ENCODE measurements around the gene TRIM44. TPM values are rescaled to one million over a fixed set of nuclear protein-coding genes. Genes with fewer than 3 reads are reported as not detected.

Gene TRIM44
- total and polyA plus RNA-seq, 5 donors from 2014 or later = 9.4 to 32.8 (median 22.2) TPM

DNA sequence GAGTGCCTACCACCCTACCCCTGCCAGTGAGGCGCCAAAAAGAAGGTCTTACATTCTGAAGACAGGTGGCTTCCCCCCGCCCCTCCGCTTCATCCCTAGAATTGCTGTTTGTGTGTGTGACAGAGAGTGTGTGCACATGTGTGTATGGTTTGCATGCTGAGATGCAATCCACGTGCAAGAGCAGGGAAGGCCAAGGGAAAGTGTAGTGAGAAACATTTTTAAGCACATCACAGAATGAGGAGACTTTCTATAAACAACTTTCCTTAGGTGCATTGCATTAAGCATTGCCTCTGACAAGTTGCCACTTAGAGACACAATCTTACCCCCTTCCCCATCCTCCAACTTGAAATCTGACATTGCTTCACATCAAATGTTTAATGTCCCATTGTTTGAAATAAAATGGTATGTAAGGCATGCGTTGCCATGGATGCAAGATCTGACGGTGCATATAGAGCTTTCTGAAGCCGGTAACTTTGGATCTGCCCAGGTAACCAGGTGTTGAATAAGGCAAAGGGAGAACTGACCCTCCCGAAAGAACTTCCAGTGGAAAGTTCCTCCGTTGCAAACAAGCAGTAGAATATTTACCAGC lies 22.9 kb upstream of the TRIM44 start:
- Histone ChIP-seq H3K36me3 (ENCODE audit: control insufficient read depth, insufficient read depth, low read length) (no peaks in the 10 kb centered on the region), H3K4me1 (ENCODE audit: control insufficient read depth, insufficient read depth, low read length, poor library complexity, severe bottlenecking) (no peaks in the 10 kb centered on the region), H3K4me3 (ENCODE audit: low read depth, low read length) (no peak overlapping the region), H3K27me3 (ENCODE audit: control insufficient read depth, insufficient read depth, low read length) (peaks cover 11% of the 10 kb centered on the region), H3K27ac (ENCODE audit: insufficient read depth, low read length, poor library complexity, severe bottlenecking) (no peak overlapping the region), H3K9me3 (ENCODE audit: control insufficient read depth in 2 of 2, low read length in 2 of 2) (no peaks in the 10 kb centered on the region)
- Mint-ChIP-seq H3K4me3 (no peak overlapping the region), H3K36me3 (no peaks in the 10 kb centered on the region), H3K27me3 (peaks cover 28% of the 10 kb centered on the region), H3K4me1 (no peaks in the 10 kb centered on the region), H3K9me3 (peaks cover 0 to 4% (median 0%) of the 10 kb centered on the region in 7 donors), H3K27ac (no peak overlapping the region)
- DNase-seq (no peak), ATAC-seq (ENCODE audit: low read depth in 2 of 2) (no peak)

- no peak overlapping the region for H3K27ac ChIP-seq (ENCODE audit: insufficient read depth, low read length, poor library complexity, severe bottlenecking)
- no peaks in the 10 kb centered on the region for H3K36me3 Mint-ChIP-seq
- H3K27me3 ChIP-seq (ENCODE audit: control insufficient read depth, insufficient read depth, low read length) = peaks cover 10% of the 10 kb centered on the region
- H3K9me3 Mint-ChIP-seq = peaks cover 0 to 4% (median 0%) of the 10 kb centered on the region in 7 donors
- DNase-seq = no peak
- H3K4me3 ChIP-seq (ENCODE audit: low read depth, low read length) = no peak overlapping the region
- no peaks in the 10 kb centered on the region for H3K4me1 Mint-ChIP-seq
- H3K9me3 ChIP-seq (ENCODE audit: control insufficient read depth in 2 of 2, low read length in 2 of 2) = no peaks in the 10 kb centered on the region
- no peaks in the 10 kb centered on the region for H3K36me3 ChIP-seq (ENCODE audit: control insufficient read depth, insufficient read depth, low read length)
- no peaks in the 10 kb centered on the region for H3K4me1 ChIP-seq (ENCODE audit: control insufficient read depth, insufficient read depth, low read length, poor library complexity, severe bottlenecking)
- no peak overlapping the region for H3K4me3 Mint-ChIP-seq
- ATAC-seq (ENCODE audit: low read depth in 2 of 2) = no peak
- H3K27ac Mint-ChIP-seq = no peak overlapping the region
- H3K27me3 Mint-ChIP-seq = peaks cover 28% of the 10 kb centered on the region
Observed at GRCh38 chr11:35641171-35641897, 21.2 kb upstream of the TRIM44 start.

DNA sequence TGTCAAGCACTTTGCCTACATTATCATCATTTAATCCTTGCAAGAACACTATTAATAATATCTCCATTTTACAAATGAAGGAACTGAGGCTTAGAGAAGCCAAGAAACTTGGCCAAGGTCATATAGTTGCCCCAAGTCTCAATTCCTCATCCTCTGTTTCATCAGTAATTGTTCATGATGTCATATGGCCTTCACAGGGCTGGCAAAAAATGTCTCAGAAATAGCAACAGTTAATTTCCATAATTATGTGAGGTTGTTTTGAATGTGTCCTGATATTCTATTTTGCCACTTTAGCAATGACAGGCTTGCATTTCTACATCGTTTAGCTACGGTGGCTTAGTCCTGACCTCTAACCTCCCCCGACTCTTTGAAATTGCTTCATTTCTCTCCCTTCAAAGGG lies 20.6 kb upstream of the TRIM44 start:
- H3K36me3 ChIP-seq (ENCODE audit: control insufficient read depth, insufficient read depth, low read length) = no peaks in the 10 kb centered on the region
- H3K27me3 ChIP-seq (ENCODE audit: control insufficient read depth, insufficient read depth, low read length) = peaks cover 4% of the 10 kb centered on the region
- Mint-ChIP-seq H3K4me3 (no peak overlapping the region), H3K27me3 (peaks cover 31% of the 10 kb centered on the region), H3K27ac (no peak overlapping the region), H3K9me3 (peaks cover 0 to 4% (median 0%) of the 10 kb centered on the region in 7 donors), H3K36me3 (no peaks in the 10 kb centered on the region), H3K4me1 (no peaks in the 10 kb centered on the region)
- no peaks in the 10 kb centered on the region for H3K9me3 ChIP-seq (ENCODE audit: control insufficient read depth in 2 of 2, low read length in 2 of 2)
- no peak overlapping the region for H3K27ac ChIP-seq (ENCODE audit: insufficient read depth, low read length, poor library complexity, severe bottlenecking)
- H3K4me1 ChIP-seq (ENCODE audit: control insufficient read depth, insufficient read depth, low read length, poor library complexity, severe bottlenecking) = no peaks in the 10 kb centered on the region
- ATAC-seq (ENCODE audit: low read depth in 2 of 2) (no peak), DNase-seq (no peak)
- H3K4me3 ChIP-seq (ENCODE audit: low read depth, low read length) = no peak overlapping the region

GRCh38 chr11:35647421-35648093 lies 15.0 kb upstream of the TRIM44 start:
- H3K36me3 Mint-ChIP-seq = no peaks in the 10 kb centered on the region
- ATAC-seq (ENCODE audit: low read depth in 2 of 2) = no peak
- no peaks in the 10 kb centered on the region for H3K4me1 Mint-ChIP-seq
- H3K9me3 Mint-ChIP-seq = peaks cover 0 to 3% (median 0%) of the 10 kb centered on the region in 7 donors
- H3K36me3 ChIP-seq (ENCODE audit: control insufficient read depth, insufficient read depth, low read length) = no peaks in the 10 kb centered on the region
- H3K27me3 ChIP-seq (ENCODE audit: control insufficient read depth, insufficient read depth, low read length) = no peaks in the 10 kb centered on the region
- no peaks in the 10 kb centered on the region for H3K4me1 ChIP-seq (ENCODE audit: control insufficient read depth, insufficient read depth, low read length, poor library complexity, severe bottlenecking)
- no peak overlapping the region for H3K27ac ChIP-seq (ENCODE audit: insufficient read depth, low read length, poor library complexity, severe bottlenecking)
- H3K9me3 ChIP-seq (ENCODE audit: control insufficient read depth in 2 of 2, low read length in 2 of 2) = no peaks in the 10 kb centered on the region
- no peak overlapping the region for H3K27ac Mint-ChIP-seq
- H3K27me3 Mint-ChIP-seq = peaks cover 35% of the 10 kb centered on the region
- no peak overlapping the region for H3K4me3 Mint-ChIP-seq
- H3K4me3 ChIP-seq (ENCODE audit: low read depth, low read length) = no peak overlapping the region
- no peak for DNase-seq

DNA sequence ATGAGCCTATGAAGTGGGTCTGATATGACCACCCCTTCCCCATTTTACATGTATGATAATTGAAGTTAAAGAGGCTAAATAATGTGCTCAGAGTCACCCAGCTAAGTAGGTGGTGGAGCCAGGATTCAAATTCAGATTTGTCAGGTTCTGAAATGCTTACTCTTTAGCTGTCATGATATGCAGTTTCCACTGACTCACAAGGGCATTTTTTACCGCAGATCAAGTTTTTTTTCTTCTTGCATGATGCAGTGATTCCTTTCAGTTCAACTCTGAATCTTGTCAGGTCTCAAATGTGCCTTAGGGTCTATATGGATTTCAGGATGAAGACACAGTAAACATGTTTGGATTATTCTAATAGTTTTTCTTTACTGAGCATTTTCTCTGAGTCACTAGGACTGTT lies 12.6 kb upstream of the TRIM44 start:
- H3K27ac ChIP-seq (ENCODE audit: insufficient read depth, low read length, poor library complexity, severe bottlenecking) = no peak overlapping the region
- no peak for DNase-seq
- H3K27me3 ChIP-seq (ENCODE audit: control insufficient read depth, insufficient read depth, low read length) = peaks cover 4% of the 10 kb centered on the region
- H3K27me3 Mint-ChIP-seq = peaks cover 45% of the 10 kb centered on the region
- no peaks in the 10 kb centered on the region for H3K36me3 ChIP-seq (ENCODE audit: control insufficient read depth, insufficient read depth, low read length)
- no peaks in the 10 kb centered on the region for H3K9me3 ChIP-seq (ENCODE audit: control insufficient read depth in 2 of 2, low read length in 2 of 2)
- H3K4me3 Mint-ChIP-seq = no peak overlapping the region
- H3K4me1 ChIP-seq (ENCODE audit: control insufficient read depth, insufficient read depth, low read length, poor library complexity, severe bottlenecking) = no peaks in the 10 kb centered on the region
- H3K36me3 Mint-ChIP-seq = no peaks in the 10 kb centered on the region
- no peak overlapping the region for H3K27ac Mint-ChIP-seq
- peaks cover 0 to 3% (median 0%) of the 10 kb centered on the region in 7 donors for H3K9me3 Mint-ChIP-seq
- no peaks in the 10 kb centered on the region for H3K4me1 Mint-ChIP-seq
- no peak for ATAC-seq (ENCODE audit: low read depth in 2 of 2)
- no peak overlapping the region for H3K4me3 ChIP-seq (ENCODE audit: low read depth, low read length)

GRCh38 chr11:35650467-35650866 lies 12.1 kb upstream of the TRIM44 start:
- H3K27ac Mint-ChIP-seq = no peak overlapping the region
- Histone ChIP-seq H3K4me1 (ENCODE audit: control insufficient read depth, insufficient read depth, low read length, poor library complexity, severe bottlenecking) (no peaks in the 10 kb centered on the region), H3K36me3 (ENCODE audit: control insufficient read depth, insufficient read depth, low read length) (no peaks in the 10 kb centered on the region), H3K4me3 (ENCODE audit: low read depth, low read length) (no peak overlapping the region), H3K9me3 (ENCODE audit: control insufficient read depth in 2 of 2, low read length in 2 of 2) (no peaks in the 10 kb centered on the region), H3K27ac (ENCODE audit: insufficient read depth, low read length, poor library complexity, severe bottlenecking) (no peak overlapping the region), H3K27me3 (ENCODE audit: control insufficient read depth, insufficient read depth, low read length) (peaks cover 7% of the 10 kb centered on the region)
- no peak overlapping the region for H3K4me3 Mint-ChIP-seq
- H3K9me3 Mint-ChIP-seq = peaks cover 0 to 3% (median 0%) of the 10 kb centered on the region in 7 donors
- ATAC-seq (ENCODE audit: low read depth in 2 of 2) (no peak), DNase-seq (no peak)
- H3K36me3 Mint-ChIP-seq = no peaks in the 10 kb centered on the region
- H3K4me1 Mint-ChIP-seq = no peaks in the 10 kb centered on the region
- peaks cover 49% of the 10 kb centered on the region for H3K27me3 Mint-ChIP-seq

DNA sequence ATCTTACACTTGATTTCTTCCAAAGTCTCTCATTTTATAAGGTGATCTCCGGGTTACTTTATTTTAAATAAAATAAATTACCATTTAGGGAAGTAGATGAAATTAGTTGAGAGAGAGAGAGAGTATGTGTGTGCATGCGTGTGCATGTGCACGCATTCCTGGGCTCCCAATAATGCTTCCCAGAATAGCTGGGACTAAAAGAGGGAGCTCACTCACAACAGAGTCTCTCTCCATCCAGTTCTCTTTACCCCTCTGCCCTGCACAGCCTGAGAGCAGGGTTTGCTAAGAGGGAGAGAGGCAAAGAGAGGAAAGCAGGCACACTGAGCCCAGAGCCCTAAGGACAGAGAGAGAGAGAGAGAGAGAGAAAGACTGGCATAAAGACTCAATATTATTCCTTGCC lies 11.3 kb upstream of the TRIM44 start:
- no peaks in the 10 kb centered on the region for H3K9me3 ChIP-seq (ENCODE audit: control insufficient read depth in 2 of 2, low read length in 2 of 2)
- Mint-ChIP-seq H3K36me3 (no peaks in the 10 kb centered on the region), H3K27me3 (peaks cover 44% of the 10 kb centered on the region), H3K4me3 (no peak overlapping the region), H3K27ac (no peak overlapping the region), H3K9me3 (peaks cover 0 to 3% (median 0%) of the 10 kb centered on the region in 7 donors), H3K4me1 (no peaks in the 10 kb centered on the region)
- no peak overlapping the region for H3K27ac ChIP-seq (ENCODE audit: insufficient read depth, low read length, poor library complexity, severe bottlenecking)
- no peak overlapping the region for H3K4me3 ChIP-seq (ENCODE audit: low read depth, low read length)
- H3K4me1 ChIP-seq (ENCODE audit: control insufficient read depth, insufficient read depth, low read length, poor library complexity, severe bottlenecking) = no peaks in the 10 kb centered on the region
- peaks cover 12% of the 10 kb centered on the region for H3K27me3 ChIP-seq (ENCODE audit: control insufficient read depth, insufficient read depth, low read length)
- H3K36me3 ChIP-seq (ENCODE audit: control insufficient read depth, insufficient read depth, low read length) = no peaks in the 10 kb centered on the region
- ATAC-seq (ENCODE audit: low read depth in 2 of 2) = no peak
- DNase-seq = no peak
